T-helper 2 cell treated with Interferon-gamma antibody and Interleukin-4, amounts not matched to agents 5 μg/mL and 100 μg/mL, for 36 hours (primary cell): Measurements from ENCODE around the gene RNF167.
A peak's percentile ranks its signal among the peaks of the same experiment; 100 is the strongest.

Source experiments
- DNase-seq: peaks from one replicate; pipeline ENCODE4 v3.0.0; 2021; ENCODE audit warnings: low spot score
- H3K27ac Mint-ChIP-seq: one replicate; pipeline ENCODE4 v1.8.0; 2021; ENCODE audit warnings: mild to moderate bottlenecking, mixed read lengths
- H3K27me3 Mint-ChIP-seq: one replicate; pipeline ENCODE4 v1.8.0; 2021; ENCODE audit warnings: low read depth, mixed read lengths
- H3K36me3 Mint-ChIP-seq: one replicate; pipeline ENCODE4 v1.8.0; 2021; ENCODE audit warnings: low read depth, mixed read lengths
- H3K4me1 Mint-ChIP-seq: one replicate; pipeline ENCODE4 v1.8.0; 2021; ENCODE audit warnings: low read depth, mixed read lengths
- H3K4me3 Mint-ChIP-seq: one replicate; pipeline ENCODE4 v1.8.0; 2022; ENCODE audit warnings: mild to moderate bottlenecking, moderate library complexity, mixed read lengths
- H3K9me3 Mint-ChIP-seq: one replicate; pipeline ENCODE4 v1.8.0; 2021; ENCODE audit warnings: mixed read lengths

Gene RNF167

GRCh38 chr17:4939546-4939795 is 597 bp upstream of the RNF167 start:
- peaks cover 48% of the 10 kb centered on the region for H3K4me1 Mint-ChIP-seq
- H3K4me3 Mint-ChIP-seq: peak overlapping the region; percentile 96
- peaks cover 67% of the 10 kb centered on the region for H3K36me3 Mint-ChIP-seq
- H3K9me3 Mint-ChIP-seq: no peaks in the 10 kb centered on the region
- no peak for DNase-seq
- H3K27ac Mint-ChIP-seq: peak overlapping the region; percentile 87
- H3K27me3 Mint-ChIP-seq: no peaks in the 10 kb centered on the region

GRCh38 chr17:4940555-4941318 is 669 bp downstream of the RNF167 start:
- DNase-seq: peak; percentile 34
- peak overlapping the region; percentile 95 for H3K27ac Mint-ChIP-seq
- H3K9me3 Mint-ChIP-seq: no peaks in the 10 kb centered on the region
- peak overlapping the region; percentile 96 for H3K4me3 Mint-ChIP-seq
- peaks cover 55% of the 10 kb centered on the region for H3K4me1 Mint-ChIP-seq
- peaks cover 76% of the 10 kb centered on the region for H3K36me3 Mint-ChIP-seq
- no peaks in the 10 kb centered on the region for H3K27me3 Mint-ChIP-seq

- Mint-ChIP-seq H3K9me3 (no peaks in the 10 kb centered on the region), H3K27me3 (no peaks in the 10 kb centered on the region), H3K36me3 (peaks cover 77% of the 10 kb centered on the region), H3K4me3 (peak overlapping the region; percentile 96), H3K27ac (peak overlapping the region; percentile 95), H3K4me1 (peaks cover 52% of the 10 kb centered on the region)
- DNase-seq: no peak
Measured at GRCh38 chr17:4941319-4941610, 1.2 kb downstream of the RNF167 start.

GRCh38 chr17:4942760-4943508 is 2.9 kb downstream of the RNF167 start:
- Mint-ChIP-seq H3K9me3 (no peaks in the 10 kb centered on the region), H3K36me3 (peaks cover 83% of the 10 kb centered on the region), H3K27me3 (no peaks in the 10 kb centered on the region), H3K4me1 (peaks cover 51% of the 10 kb centered on the region), H3K27ac (peak overlapping the region; percentile 76), H3K4me3 (peak overlapping the region; percentile 96)
- DNase-seq: no peak

- Mint-ChIP-seq H3K36me3 (peaks cover 74% of the 10 kb centered on the region), H3K4me3 (peak overlapping the region; percentile 96), H3K4me1 (peaks cover 43% of the 10 kb centered on the region), H3K9me3 (no peaks in the 10 kb centered on the region), H3K27ac (peak overlapping the region; percentile 96), H3K27me3 (no peaks in the 10 kb centered on the region)
- DNase-seq: peak; percentile 68
Measured at GRCh38 chr17:4944163-4944553, 4.1 kb downstream of the RNF167 start.

- no peaks in the 10 kb centered on the region for H3K27me3 Mint-ChIP-seq
- H3K4me3 Mint-ChIP-seq: peak overlapping the region; percentile 96
- peaks cover 43% of the 10 kb centered on the region for H3K4me1 Mint-ChIP-seq
- no peak for DNase-seq
- H3K36me3 Mint-ChIP-seq: peaks cover 72% of the 10 kb centered on the region
- H3K27ac Mint-ChIP-seq: peak overlapping the region; percentile 96
- no peaks in the 10 kb centered on the region for H3K9me3 Mint-ChIP-seq
Measured at GRCh38 chr17:4944554-4945175, 4.6 kb downstream of the RNF167 start.

GRCh38 chr17:4945176-4945943 is 5.3 kb downstream of the RNF167 start:
- Mint-ChIP-seq H3K36me3 (peaks cover 69% of the 10 kb centered on the region), H3K27ac (peak overlapping the region; percentile 96), H3K4me1 (peaks cover 43% of the 10 kb centered on the region), H3K27me3 (no peaks in the 10 kb centered on the region), H3K4me3 (peak overlapping the region; percentile 96), H3K9me3 (no peaks in the 10 kb centered on the region)
- peak; percentile 88 for DNase-seq

- H3K9me3 Mint-ChIP-seq: no peaks in the 10 kb centered on the region
- H3K27ac Mint-ChIP-seq: peak overlapping the region; percentile 96
- peaks cover 48% of the 10 kb centered on the region for H3K4me1 Mint-ChIP-seq
- peaks cover 64% of the 10 kb centered on the region for H3K36me3 Mint-ChIP-seq
- no peaks in the 10 kb centered on the region for H3K27me3 Mint-ChIP-seq
- H3K4me3 Mint-ChIP-seq: peak overlapping the region; percentile 96
- no peak for DNase-seq
Measured at GRCh38 chr17:4945944-4946280, 5.8 kb downstream of the RNF167 start.

- peaks cover 48% of the 10 kb centered on the region for H3K4me1 Mint-ChIP-seq
- H3K27ac Mint-ChIP-seq: peak overlapping the region; percentile 80
- H3K4me3 Mint-ChIP-seq: peak overlapping the region; percentile 96
- no peaks in the 10 kb centered on the region for H3K27me3 Mint-ChIP-seq
- peaks cover 59% of the 10 kb centered on the region for H3K36me3 Mint-ChIP-seq
- DNase-seq: no peak
- H3K9me3 Mint-ChIP-seq: no peaks in the 10 kb centered on the region
Measured at GRCh38 chr17:4946312-4946976, 6.4 kb downstream of the RNF167 start.

- no peaks in the 10 kb centered on the region for H3K27me3 Mint-ChIP-seq
- no peaks in the 10 kb centered on the region for H3K9me3 Mint-ChIP-seq
- H3K36me3 Mint-ChIP-seq: peaks cover 53% of the 10 kb centered on the region
- H3K4me3 Mint-ChIP-seq: peak overlapping the region; percentile 96
- peak overlapping the region; percentile 80 for H3K27ac Mint-ChIP-seq
- DNase-seq: no peak
- H3K4me1 Mint-ChIP-seq: peaks cover 44% of the 10 kb centered on the region
Measured at GRCh38 chr17:4947010-4947410, 6.9 kb downstream of the RNF167 start.

- peaks cover 39% of the 10 kb centered on the region for H3K4me1 Mint-ChIP-seq
- H3K4me3 Mint-ChIP-seq: peak overlapping the region; percentile 96
- DNase-seq: peak; percentile 73
- H3K27me3 Mint-ChIP-seq: no peaks in the 10 kb centered on the region
- peaks cover 48% of the 10 kb centered on the region for H3K36me3 Mint-ChIP-seq
- peak overlapping the region; percentile 96 for H3K27ac Mint-ChIP-seq
- H3K9me3 Mint-ChIP-seq: no peaks in the 10 kb centered on the region
Measured at GRCh38 chr17:4947411-4948165, 7.5 kb downstream of the RNF167 start.

GRCh38 chr17:4948166-4948930 is 8.3 kb downstream of the RNF167 start, which contains the start of gene PFN1:
TSS of gene PFN1 (minus strand) at chr17:4948530. CDS start at chr17:4948394, 136 bp downstream.
- Mint-ChIP-seq H3K36me3 (peaks cover 40% of the 10 kb centered on the region), H3K4me3 (peak within 1 kb of the TSS; percentile 96), H3K9me3 (no peaks in the 10 kb centered on the region), H3K27ac (peak within 1 kb of the TSS; percentile 96), H3K27me3 (no peaks in the 10 kb centered on the region), H3K4me1 (peaks cover 34% of the 10 kb centered on the region)
- DNase-seq: peak; percentile 80
